Panc1 (cell line): ENCODE data around the gene VEGFA. TPM values are rescaled to one million over a fixed set of nuclear protein-coding genes. Genes with fewer than 3 reads are reported as not detected.

Experiments used
- ATAC-seq: fragments of 200-7000 bp; cut with Tn5 transposase; 2 replicates; pipeline ENCODE4 v1.9.1; 2020; ENCODE audit warnings: mild to moderate bottlenecking, moderate library complexity
- BruUV-seq: library from RNA; stranded (reverse); fragments of 400-500 nt; replicated peaks from 2 replicates; lab custom pipeline; 2021; lab: Mats Ljungman, UMichigan
- CTCF ChIA-PET: fragments of 300-600 bp; sonication (Branson Sonifier 250); formaldehyde crosslinking; loops from one replicate; lab custom pipeline; 2022; ENCODE audit warnings: antibody characterized with exemption; lab: Charles Lee
- POLR2A ChIA-PET: fragments of 300-600 bp; sonication (Branson Sonifier 250); formaldehyde crosslinking; loops from one replicate; lab custom pipeline; 2022; ENCODE audit warnings: antibody characterized with exemption; lab: Charles Lee
- DNase-seq: peaks from one replicate; pipeline ENCODE4 v3.0.0-alpha.2; 2010; ENCODE audit warnings: low read depth, low spot score
- H3K27ac ChIP-seq: 2 replicates; pipeline ENCODE4 v1.5.1; 2011; ENCODE audit warnings: mild to moderate bottlenecking, low read length, inconsistent platforms
- H3K27me3 ChIP-seq: fragments of 200-500 bp; sonication (Bioruptor generic); 2 replicates; pipeline ENCODE4 v1.6.0; 2014; ENCODE audit warnings: low read length, inconsistent platforms; ENCODE audit not compliant: control insufficient read depth, insufficient read depth
- H3K36me3 ChIP-seq: fragments of 200-500 bp; sonication (Bioruptor generic); 2 replicates; pipeline ENCODE4 v1.5.1; 2014; ENCODE audit warnings: inconsistent platforms, mild to moderate bottlenecking, low read length, moderate library complexity; ENCODE audit not compliant: control insufficient read depth, insufficient read depth
- H3K4me1 ChIP-seq: 2 replicates; pipeline ENCODE4 v1.5.1; 2011; ENCODE audit warnings: inconsistent platforms, mild to moderate bottlenecking, low read length, moderate library complexity; ENCODE audit not compliant: control insufficient read depth, insufficient read depth
- H3K4me3 ChIP-seq, 2 experiments: 2 replicates each; pipeline ENCODE4 v1.5.1; 2011 to 2012; ENCODE audit warnings: low read depth in 2 of 2, low read length in 2 of 2, mild to moderate bottlenecking in 2 of 2, inconsistent platforms in 1 of 2, moderate library complexity in 1 of 2
- H3K9me3 ChIP-seq: fragments of 200-500 bp; sonication (Bioruptor generic); 2 replicates; pipeline ENCODE4 v1.5.1; 2014; ENCODE audit warnings: low read depth, mild to moderate bottlenecking, inconsistent platforms, low read length, moderate library complexity; ENCODE audit not compliant: control insufficient read depth, insufficient read depth
- CTCF ChIP-seq: fragments of 450-650 bp; IDR thresholded peaks from 2 replicates; pipeline ENCODE4 v1.5.1; 2017; ENCODE audit warnings: mild to moderate bottlenecking
- POLR2AphosphoS5 ChIP-seq: IDR thresholded peaks from 2 replicates; pipeline ENCODE4 v1.6.1; 2012; ENCODE audit warnings: mild to moderate bottlenecking, low read depth, low read length, moderate library complexity
- REST ChIP-seq, 2 experiments: IDR thresholded peaks; 2 replicates each; pipeline ENCODE4 v1.6.1; 2011 to 2012; ENCODE audit warnings: low read depth in 2 of 2, control low read depth in 1 of 2, low read length in 1 of 2, mild to moderate bottlenecking in 1 of 2, moderate library complexity in 1 of 2; ENCODE audit not compliant: insufficient read depth in 1 of 2
- SIN3A ChIP-seq: IDR thresholded peaks from 2 replicates; pipeline ENCODE4 v1.6.1; 2012; ENCODE audit warnings: low read depth, mild to moderate bottlenecking, low read length, moderate library complexity, borderline replicate concordance; ENCODE audit not compliant: insufficient read depth
- TCF7L2 ChIP-seq: IDR thresholded peaks from 2 replicates; pipeline ENCODE4 v1.6.1; 2011; ENCODE audit warnings: mild to moderate bottlenecking, low read depth, low read length, inconsistent platforms
- in situ Hi-C: cut with HindIII; loops from 2 replicates; pipeline ENCODE4 v1.10.0; 2016; ENCODE audit warnings: low sequenced_read_pairs, low pct_unique_long_range_greater_than_20kb
- intact Hi-C: fragments of 100-400 bp; cut with micrococcal nuclease; formaldehyde crosslinking; loops from one replicate; pipeline ENCODE4 v1.10.0; 2022; ENCODE audit not compliant: unreplicated experiment
- total RNA-seq: library from RNA; stranded (reverse); gene quantifications from one replicate; pipeline ENCODE4 v1.2.1, GENCODE V29; 2021; ENCODE audit not compliant: unreplicated experiment

VEGFA gene
- total RNA-seq, 1 experiment from 2014 or later: 98.7 TPM

GRCh38 chr6:43811733-43812099, 41.7 kb downstream of the VEGFA start:
- Histone ChIP-seq H3K27ac (no peak overlapping the region), H3K4me1 (no peaks in the 10 kb centered on the region), H3K4me3 (no peak overlapping the region), H3K9me3 (no peaks in the 10 kb centered on the region), H3K27me3 (no peaks in the 10 kb centered on the region), H3K36me3 (no peaks in the 10 kb centered on the region)
- TF ChIP-seq POLR2AphosphoS5 (no peak), SIN3A (no peak), TCF7L2 (no peak), CTCF (no peak), REST (IDR thresholded peaks at IDR 0.05; ENCODE audit: insufficient read depth in 1 of 2, low read depth in 2 of 2, low read length in 1 of 2) (no peak)
- intact Hi-C loops: no loop called here
- in situ Hi-C loops: no loop called here
- BruUV-seq: no TSS peak
- CTCF ChIA-PET: no interaction called here
- POLR2A ChIA-PET: interaction anchor here (0.6 kb wide), 1 partner anchor 512 kb away, joined by 11 read pairs; no protein-coding TSS in a partner anchor
- ATAC-seq: no peak
- DNase-seq: no peak

GRCh38 chr6:43812850-43813578, 43.0 kb downstream of the VEGFA start:
- no peaks in the 10 kb centered on the region for H3K27me3 ChIP-seq
- no peaks in the 10 kb centered on the region for H3K4me1 ChIP-seq
- CTCF ChIA-PET: no interaction called here
- DNase-seq: no peak
- POLR2A ChIA-PET: no interaction called here
- in situ Hi-C loops (no loop called here), intact Hi-C loops (no loop called here)
- ATAC-seq: 0 out of 2 replicates have a peak, but pooled peaks have one; percentile 39
- TF ChIP-seq REST (IDR thresholded peaks at IDR 0.05; ENCODE audit: insufficient read depth in 1 of 2, low read depth in 2 of 2, low read length in 1 of 2) (no peak), SIN3A (no peak), CTCF (no peak), TCF7L2 (no peak), POLR2AphosphoS5 (no peak)
- H3K27ac ChIP-seq: no peak overlapping the region
- no peaks in the 10 kb centered on the region for H3K9me3 ChIP-seq
- no TSS peak for BruUV-seq
- H3K4me3 ChIP-seq: no peak overlapping the region
- no peaks in the 10 kb centered on the region for H3K36me3 ChIP-seq
